Stimulated activated CD4-positive, alpha-beta T cell treated with anti-CD3 and anti-CD28 coated beads, TNF-alpha, amount 100 ng/mL, for 1 hour (primary cell): Measurements from ENCODE around the gene PPP2R3A.

ENCODE experiments used
- DNase-seq, 3 donors: peaks; one replicate each; pipeline ENCODE4 v3.0.0-alpha.2; 2020; ENCODE audit warnings: low read depth in 3 of 3, low spot score in 1 of 3

Gene PPP2R3A

GRCh38 chr3:136022529-136023263 lies 57.2 kb downstream of the PPP2R3A start:
- no peak for DNase-seq

- DNase-seq, result no peak
These were observed 57.9 kb downstream of the PPP2R3A start for GRCh38 chr3:136023264-136023978.

- DNase-seq, result no peak
These were observed 70.8 kb downstream of the PPP2R3A start for GRCh38 chr3:136036306-136036705.

GRCh38 chr3:136038668-136039067 lies 73.1 kb downstream of the PPP2R3A start:
- no peak for DNase-seq

GRCh38 chr3:136042608-136043221 lies 77.2 kb downstream of the PPP2R3A start:
- DNase-seq, result no peak

- DNase-seq, result no peak
These were observed 79.6 kb downstream of the PPP2R3A start for GRCh38 chr3:136044980-136045745.

- no peak for DNase-seq
These were observed 82.5 kb downstream of the PPP2R3A start for GRCh38 chr3:136048068-136048467.

- DNase-seq, result no peak
These were observed 84.7 kb downstream of the PPP2R3A start for GRCh38 chr3:136050250-136050649.

- DNase-seq, result no peak
These were observed 90.0 kb downstream of the PPP2R3A start for GRCh38 chr3:136055491-136055890.

GRCh38 chr3:136067211-136067610 lies 101.7 kb downstream of the PPP2R3A start:
- no peak for DNase-seq

GRCh38 chr3:136068708-136069107 lies 103.2 kb downstream of the PPP2R3A start:
- no peak for DNase-seq

- DNase-seq, result no peak
These were observed 104.4 kb downstream of the PPP2R3A start for GRCh38 chr3:136069933-136070332.

- DNase-seq, result no peak
These were observed 104.8 kb downstream of the PPP2R3A start for GRCh38 chr3:136070334-136070733.

GRCh38 chr3:136070953-136071949 lies 105.7 kb downstream of the PPP2R3A start:
- DNase-seq, result no peak

- no peak for DNase-seq
These were observed 109.1 kb downstream of the PPP2R3A start for GRCh38 chr3:136074546-136075170.

- peak; percentile 31 to 57 (median 53) for DNase-seq
These were observed 109.8 kb downstream of the PPP2R3A start for GRCh38 chr3:136075218-136075808.

- no peak for DNase-seq
These were observed 110.3 kb downstream of the PPP2R3A start for GRCh38 chr3:136075811-136076210.

- no peak for DNase-seq
These were observed 113.2 kb downstream of the PPP2R3A start for GRCh38 chr3:136078421-136079364.
